Measurements from ENCODE around the gene PORCN. TPM values are rescaled to one million over a fixed set of nuclear protein-coding genes. Genes with fewer than 3 reads are reported as not detected.

The PORCN gene
- total RNA-seq, 4 donors from 2014 or later: 15.0 to 21.5 (median 18.9) TPM

- intact Hi-C loops (cut with DNase I): no loop called here
- peaks cover 0 to 3% (median 0%) of the 10 kb centered on the region in 4 donors for H3K36me3 ChIP-seq
- peaks cover 0 to 3% (median 0%) of the 10 kb centered on the region in 4 donors for H3K4me1 ChIP-seq
- 96% methylated on average over 2 of the region's 2 CpGs for WGBS
- no peak overlapping the region for H3K27ac ChIP-seq (replicated peaks in 1 of 4)
- H3K9me3 ChIP-seq: no peaks in the 10 kb centered on the region
- TF ChIP-seq POLR2AphosphoS5 (IDR thresholded peaks at IDR 0.05) (no peak), EP300 (IDR thresholded peaks at IDR 0.05) (no peak), CTCF (IDR thresholded peaks at IDR 0.05) (no peak), POLR2A (IDR thresholded peaks at IDR 0.05; ENCODE audit: low read depth) (no peak)
- no peak overlapping the region for H3K4me3 ChIP-seq
- H3K27me3 ChIP-seq: no peaks in the 10 kb centered on the region
- DNase-seq (ENCODE audit: extremely low spot score): no peak
Observed at GRCh38 chrX:48489892-48490291, 18.9 kb upstream of the PORCN start.

GRCh38 chrX:48490661-48491060 lies 18.1 kb upstream of the PORCN start:
- intact Hi-C loops (cut with DNase I): no loop called here
- Histone ChIP-seq H3K4me1 (peaks cover 0 to 3% (median 0%) of the 10 kb centered on the region in 4 donors), H3K27me3 (no peaks in the 10 kb centered on the region), H3K9me3 (no peaks in the 10 kb centered on the region), H3K4me3 (no peak overlapping the region), H3K27ac (replicated peaks in 1 of 4) (no peak overlapping the region), H3K36me3 (no peaks in the 10 kb centered on the region)
- TF ChIP-seq POLR2AphosphoS5 (IDR thresholded peaks at IDR 0.05): no peak
- no peak for TF ChIP-seq POLR2A (IDR thresholded peaks at IDR 0.05; ENCODE audit: low read depth)
- TF ChIP-seq EP300 (IDR thresholded peaks at IDR 0.05): no peak
- no peak for TF ChIP-seq CTCF (IDR thresholded peaks at IDR 0.05)
- DNase-seq (ENCODE audit: extremely low spot score): no peak
- 70% methylated on average over 5 of the region's 8 CpGs for WGBS

- Histone ChIP-seq H3K36me3 (no peaks in the 10 kb centered on the region), H3K27me3 (no peaks in the 10 kb centered on the region), H3K4me1 (peaks cover 0 to 3% (median 0%) of the 10 kb centered on the region in 4 donors), H3K27ac (replicated peaks in 1 of 4) (no peak overlapping the region), H3K4me3 (no peak overlapping the region), H3K9me3 (no peaks in the 10 kb centered on the region)
- intact Hi-C loops (cut with DNase I): no loop called here
- DNase-seq (ENCODE audit: extremely low spot score): no peak
- WGBS: 71% methylated on average over 9 of the region's 9 CpGs
- TF ChIP-seq CTCF (IDR thresholded peaks at IDR 0.05) (no peak), POLR2A (IDR thresholded peaks at IDR 0.05; ENCODE audit: low read depth) (no peak), EP300 (IDR thresholded peaks at IDR 0.05) (no peak), POLR2AphosphoS5 (IDR thresholded peaks at IDR 0.05) (no peak)
Observed at GRCh38 chrX:48491809-48492208, 17.0 kb upstream of the PORCN start.

DNA sequence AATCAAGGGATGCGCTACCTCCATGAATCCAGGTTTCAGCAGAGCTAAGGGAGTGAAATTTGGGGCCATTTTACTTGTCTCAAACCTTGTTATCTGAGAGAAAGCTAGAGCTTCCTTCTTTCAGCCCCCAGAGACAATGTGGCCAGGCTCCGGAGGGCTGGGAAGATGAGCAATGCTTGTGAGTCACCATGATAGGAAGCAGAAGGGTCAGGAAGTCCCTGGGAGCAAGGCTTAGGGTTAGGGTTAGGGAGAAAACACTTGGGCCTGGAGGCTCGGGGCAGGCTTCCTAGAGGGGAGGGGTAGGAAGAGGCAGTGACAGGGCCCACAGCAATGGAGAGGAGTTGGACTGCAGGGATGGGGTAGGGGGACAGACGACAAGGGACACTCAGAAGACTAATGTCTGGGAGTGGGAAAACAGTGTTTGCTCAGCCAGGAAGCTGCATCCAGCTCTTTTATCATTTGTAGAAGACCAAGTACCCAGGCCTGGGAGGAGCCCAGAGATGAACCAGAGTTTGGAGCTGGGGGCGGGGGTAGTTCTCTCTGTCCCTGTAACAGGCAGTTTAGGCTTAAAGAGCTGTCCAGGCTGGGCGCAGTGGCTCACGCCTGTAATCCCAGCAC lies 16.4 kb upstream of the PORCN start:
- Histone ChIP-seq H3K27ac (replicated peaks in 1 of 4) (no peak overlapping the region), H3K4me1 (peaks cover 0 to 3% (median 0%) of the 10 kb centered on the region in 4 donors), H3K9me3 (no peaks in the 10 kb centered on the region), H3K36me3 (no peaks in the 10 kb centered on the region), H3K27me3 (no peaks in the 10 kb centered on the region), H3K4me3 (no peak overlapping the region)
- 70% methylated on average over 6 of the region's 7 CpGs for WGBS
- intact Hi-C loops (cut with DNase I): no loop called here
- DNase-seq (ENCODE audit: extremely low spot score): no peak
- no peak for TF ChIP-seq POLR2A (IDR thresholded peaks at IDR 0.05; ENCODE audit: low read depth)
- TF ChIP-seq EP300 (IDR thresholded peaks at IDR 0.05): no peak
- no peak for TF ChIP-seq CTCF (IDR thresholded peaks at IDR 0.05)
- no peak for TF ChIP-seq POLR2AphosphoS5 (IDR thresholded peaks at IDR 0.05)

GRCh38 chrX:48493890-48494364 lies 14.9 kb upstream of the PORCN start:
- Histone ChIP-seq H3K4me1 (peaks cover 0 to 3% (median 0%) of the 10 kb centered on the region in 4 donors), H3K36me3 (no peaks in the 10 kb centered on the region), H3K9me3 (no peaks in the 10 kb centered on the region), H3K27ac (replicated peaks in 1 of 4) (no peak overlapping the region), H3K4me3 (no peak overlapping the region), H3K27me3 (no peaks in the 10 kb centered on the region)
- TF ChIP-seq CTCF (IDR thresholded peaks at IDR 0.05): peak in 1 of 3 experiments; percentile 18
- no peak for TF ChIP-seq EP300 (IDR thresholded peaks at IDR 0.05)
- 52% methylated on average over 10 of the region's 10 CpGs for WGBS
- intact Hi-C loops (cut with DNase I): no loop called here
- no peak for DNase-seq (ENCODE audit: extremely low spot score)
